Mesendoderm (in vitro differentiated cells): ENCODE results near the gene GPR176.

ENCODE experiments used
- DNase-seq: peaks from one replicate; pipeline ENCODE4 v3.0.0; 2013
- H2AK5ac ChIP-seq: 2 replicates; pipeline ENCODE4 v1.6.1; 2013; ENCODE audit warnings: low read length, inconsistent platforms
- H2BK120ac ChIP-seq: 2 replicates; pipeline ENCODE4 v1.6.1; 2013; ENCODE audit warnings: low read depth, mild to moderate bottlenecking, low read length, moderate library complexity, mixed read lengths
- H2BK15ac ChIP-seq: replicated peaks from 2 replicates; pipeline ENCODE4 v1.6.1; 2013; ENCODE audit warnings: low read depth, mild to moderate bottlenecking, moderate library complexity
- H2BK5ac ChIP-seq: 2 replicates; pipeline ENCODE4 v1.6.1; 2013; ENCODE audit warnings: low read length, inconsistent platforms
- H3K18ac ChIP-seq: 2 replicates; pipeline ENCODE4 v1.6.1; 2013; ENCODE audit warnings: mild to moderate bottlenecking, low read length, mixed read lengths
- H3K23ac ChIP-seq: one replicate; pipeline ENCODE4 v1.6.1; 2013; ENCODE audit warnings: low read length
- H3K27ac ChIP-seq: 2 replicates; pipeline ENCODE4 v1.5.1; 2013; ENCODE audit warnings: low read depth, mild to moderate bottlenecking, inconsistent platforms, low read length, moderate library complexity
- H3K27me3 ChIP-seq: 2 replicates; pipeline ENCODE4 v1.6.1; 2013; ENCODE audit warnings: low read length, control low read depth, mild to moderate bottlenecking, inconsistent platforms; ENCODE audit not compliant: insufficient read depth, poor library complexity
- H3K36me3 ChIP-seq: 2 replicates; pipeline ENCODE4 v1.6.1; 2013; ENCODE audit warnings: low read length, inconsistent platforms; ENCODE audit not compliant: control insufficient read depth, insufficient read depth
- H3K4ac ChIP-seq: one replicate; pipeline ENCODE4 v1.6.1; 2013; ENCODE audit warnings: low read depth, mild to moderate bottlenecking, low read length, moderate library complexity
- H3K4me1 ChIP-seq: 2 replicates; pipeline ENCODE4 v1.6.1; 2013; ENCODE audit warnings: low read depth, low read length, inconsistent platforms; ENCODE audit not compliant: control insufficient read depth
- H3K4me2 ChIP-seq: 2 replicates; pipeline ENCODE4 v1.6.1; 2013; ENCODE audit warnings: low read length
- H3K4me3 ChIP-seq: 2 replicates; pipeline ENCODE4 v1.5.1; 2013; ENCODE audit warnings: mild to moderate bottlenecking, low read length
- H3K56ac ChIP-seq: one replicate; pipeline ENCODE4 v1.6.1; 2013; ENCODE audit warnings: low read length
- H3K79me1 ChIP-seq: 2 replicates; pipeline ENCODE4 v1.6.1; 2013; ENCODE audit warnings: low read length, inconsistent platforms
- H3K79me2 ChIP-seq: 2 replicates; pipeline ENCODE4 v1.6.1; 2013; ENCODE audit warnings: mild to moderate bottlenecking, low read length; ENCODE audit not compliant: control insufficient read depth, insufficient read depth
- H3K9ac ChIP-seq: 2 replicates; pipeline ENCODE4 v1.6.1; 2013; ENCODE audit warnings: low read length, inconsistent platforms
- H4K5ac ChIP-seq: one replicate; pipeline ENCODE4 v1.6.1; 2013; ENCODE audit warnings: low read length
- H4K8ac ChIP-seq: one replicate; pipeline ENCODE4 v1.6.1; 2013; ENCODE audit warnings: low read depth, mild to moderate bottlenecking, control low read depth, low read length, moderate library complexity
- WGBS: extraction: QIAGEN DNeasy Blood & Tissue Kit; methylation state at CpG from one replicate; pipeline ENCODE4 v1.1.7; 2013; ENCODE audit warnings: low lambda C conversion rate, missing lambda C conversion rate; ENCODE audit not compliant: insufficient coverage; ENCODE audit errors: extremely low coverage; 5-methylcytosine and 5-hydroxymethylcytosine counted together

GPR176 gene

DNA sequence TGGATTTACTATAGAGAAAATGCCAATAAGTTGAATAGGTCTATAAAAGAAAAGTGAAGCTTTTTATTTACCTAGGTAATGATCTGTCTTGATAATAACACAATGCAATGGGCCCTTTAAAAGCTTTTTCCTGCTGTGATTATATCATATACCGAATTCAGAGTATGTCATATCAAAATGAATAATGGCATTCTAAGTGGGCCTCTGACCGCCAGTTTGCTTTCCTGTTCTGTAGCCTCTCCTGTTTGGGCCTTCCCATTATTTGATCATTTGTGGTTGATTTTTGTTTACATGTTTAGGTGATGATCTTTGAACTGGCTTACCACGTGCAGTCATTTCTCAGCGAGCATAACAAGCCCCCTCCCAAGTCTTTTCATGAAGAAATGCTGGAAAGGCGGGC lies 28.8 kb upstream of the GPR176 start:
- Histone ChIP-seq H4K5ac (no peak overlapping the region), H3K79me2 (no peaks in the 10 kb centered on the region), H3K56ac (no peak overlapping the region), H2AK5ac (no peak overlapping the region), H3K18ac (no peak overlapping the region), H3K4me2 (no peak overlapping the region), H3K9ac (no peak overlapping the region), H3K23ac (no peak overlapping the region), H4K8ac (no peak overlapping the region), H2BK5ac (no peak overlapping the region), H3K27ac (no peak overlapping the region), H3K27me3 (no peaks in the 10 kb centered on the region), H3K4me1 (no peaks in the 10 kb centered on the region), H2BK120ac (no peak overlapping the region), H3K36me3 (no peaks in the 10 kb centered on the region), H3K4me3 (no peak overlapping the region), H3K79me1 (no peaks in the 10 kb centered on the region), H3K4ac (no peak overlapping the region), H2BK15ac (no peak overlapping the region)
- DNase-seq: no peak
- no CpG with 5 or more reads among the region's 5 CpGs for WGBS

GRCh38 chr15:39947401-39948197 lies 27.5 kb upstream of the GPR176 start:
- Histone ChIP-seq H2BK5ac (no peak overlapping the region), H3K36me3 (no peaks in the 10 kb centered on the region), H3K9ac (no peak overlapping the region), H3K79me2 (no peaks in the 10 kb centered on the region), H2BK120ac (no peak overlapping the region), H4K8ac (no peak overlapping the region), H3K27me3 (no peaks in the 10 kb centered on the region), H2BK15ac (no peak overlapping the region), H3K4me1 (peaks cover 2% of the 10 kb centered on the region), H2AK5ac (no peak overlapping the region), H3K18ac (no peak overlapping the region), H3K56ac (no peak overlapping the region), H3K4me3 (no peak overlapping the region), H4K5ac (no peak overlapping the region), H3K27ac (no peak overlapping the region), H3K4ac (no peak overlapping the region), H3K79me1 (no peaks in the 10 kb centered on the region), H3K23ac (no peak overlapping the region), H3K4me2 (no peak overlapping the region)
- no CpG with 5 or more reads among the region's 1 CpG for WGBS
- no peak for DNase-seq

GRCh38 chr15:39946862-39947261 lies 26.8 kb upstream of the GPR176 start:
- Histone ChIP-seq H4K5ac (no peak overlapping the region), H3K36me3 (no peaks in the 10 kb centered on the region), H2BK5ac (no peak overlapping the region), H4K8ac (no peak overlapping the region), H2BK15ac (no peak overlapping the region), H3K56ac (no peak overlapping the region), H3K18ac (no peak overlapping the region), H2BK120ac (no peak overlapping the region), H3K4ac (no peak overlapping the region), H3K4me2 (no peak overlapping the region), H3K79me2 (no peaks in the 10 kb centered on the region), H3K4me1 (peaks cover 3% of the 10 kb centered on the region), H3K27me3 (no peaks in the 10 kb centered on the region), H3K9ac (no peak overlapping the region), H3K27ac (no peak overlapping the region), H3K23ac (no peak overlapping the region), H2AK5ac (no peak overlapping the region), H3K79me1 (no peaks in the 10 kb centered on the region), H3K4me3 (no peak overlapping the region)
- WGBS: no CpG with 5 or more reads among the region's 3 CpGs
- DNase-seq: no peak

- Histone ChIP-seq H2BK15ac (no peak overlapping the region), H3K18ac (no peak overlapping the region), H3K4ac (no peak overlapping the region), H3K27ac (no peak overlapping the region), H3K36me3 (no peaks in the 10 kb centered on the region), H3K4me2 (no peak overlapping the region), H3K79me2 (no peaks in the 10 kb centered on the region), H3K56ac (no peak overlapping the region), H4K5ac (no peak overlapping the region), H3K4me3 (no peak overlapping the region), H3K4me1 (peaks cover 3% of the 10 kb centered on the region), H3K27me3 (no peaks in the 10 kb centered on the region), H4K8ac (no peak overlapping the region), H2AK5ac (no peak overlapping the region), H2BK120ac (no peak overlapping the region), H2BK5ac (no peak overlapping the region), H3K23ac (no peak overlapping the region), H3K9ac (no peak overlapping the region), H3K79me1 (no peaks in the 10 kb centered on the region)
- no CpG with 5 or more reads among the region's 4 CpGs for WGBS
- no peak for DNase-seq
These were observed 24.7 kb upstream of the GPR176 start for GRCh38 chr15:39944726-39945125.

DNA sequence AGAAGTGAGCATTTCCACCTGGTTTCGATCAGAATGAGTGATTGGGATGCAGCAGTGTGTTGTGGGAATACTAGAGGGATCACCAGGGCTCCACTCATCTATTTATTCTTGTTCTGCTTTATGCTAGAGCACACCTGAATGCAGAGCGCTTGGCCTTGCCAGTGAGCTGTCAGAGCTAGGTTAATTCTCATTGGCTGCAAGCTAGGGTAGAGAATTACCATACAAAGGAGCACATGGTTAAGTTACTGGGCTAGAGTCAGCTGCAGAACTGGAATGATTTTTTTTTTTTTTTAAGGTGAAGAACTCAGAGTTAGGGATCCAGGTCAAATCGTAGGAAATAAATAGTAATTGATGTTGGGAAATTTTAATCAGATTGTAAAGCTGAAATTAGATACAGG lies 22.7 kb upstream of the GPR176 start:
- H3K36me3 ChIP-seq: no peaks in the 10 kb centered on the region
- no peak overlapping the region for H4K5ac ChIP-seq
- no peak overlapping the region for H3K4me3 ChIP-seq
- no peaks in the 10 kb centered on the region for H3K79me1 ChIP-seq
- H2AK5ac ChIP-seq: no peak overlapping the region
- H3K79me2 ChIP-seq: no peaks in the 10 kb centered on the region
- H3K27ac ChIP-seq: no peak overlapping the region
- no peak overlapping the region for H2BK5ac ChIP-seq
- no peak overlapping the region for H3K18ac ChIP-seq
- H2BK15ac ChIP-seq: no peak overlapping the region
- no peak overlapping the region for H3K4me2 ChIP-seq
- no peaks in the 10 kb centered on the region for H3K27me3 ChIP-seq
- no peak overlapping the region for H2BK120ac ChIP-seq
- H3K23ac ChIP-seq: no peak overlapping the region
- H3K9ac ChIP-seq: no peak overlapping the region
- WGBS: no CpG with 5 or more reads among the region's 3 CpGs
- peak overlapping the region; percentile 4 for H3K4ac ChIP-seq
- no peak overlapping the region for H4K8ac ChIP-seq
- peak; percentile 68 for DNase-seq
- H3K4me1 ChIP-seq: peaks cover 3% of the 10 kb centered on the region
- H3K56ac ChIP-seq: no peak overlapping the region
